Transverse colon (tissue), 4 donors: ENCODE results near the gene TYRO3.

Experiments used
- POLR2AphosphoS5 ChIP-seq, 3 donors: sonication (generic); formaldehyde crosslinking; IDR thresholded peaks; one replicate each; pipeline ENCODE4 v1.6.1; 2016; ENCODE audit warnings: antibody characterized with exemption in 3 of 3
- TF ChIP-seq, protein P1 (sequence below), 5 experiments: fragments of 200-600 bp in 3 of 5; fragments of 450-650 bp in 2 of 5; sonication (generic) in 3 of 5; IDR thresholded peaks; 1 replicate in 2 of 5; 2 replicates in 3 of 5; pipeline ENCODE4 v1.5.1; 2016 to 2017; ENCODE audit warnings: antibody characterized with exemption in 5 of 5, inconsistent platforms in 3 of 5, mild to moderate bottlenecking in 2 of 5, moderate library complexity in 1 of 5

GRCh38 chr15:41610048-41610447 lies 51.0 kb downstream of the TYRO3 start:
- TF ChIP-seq, protein P1, sequence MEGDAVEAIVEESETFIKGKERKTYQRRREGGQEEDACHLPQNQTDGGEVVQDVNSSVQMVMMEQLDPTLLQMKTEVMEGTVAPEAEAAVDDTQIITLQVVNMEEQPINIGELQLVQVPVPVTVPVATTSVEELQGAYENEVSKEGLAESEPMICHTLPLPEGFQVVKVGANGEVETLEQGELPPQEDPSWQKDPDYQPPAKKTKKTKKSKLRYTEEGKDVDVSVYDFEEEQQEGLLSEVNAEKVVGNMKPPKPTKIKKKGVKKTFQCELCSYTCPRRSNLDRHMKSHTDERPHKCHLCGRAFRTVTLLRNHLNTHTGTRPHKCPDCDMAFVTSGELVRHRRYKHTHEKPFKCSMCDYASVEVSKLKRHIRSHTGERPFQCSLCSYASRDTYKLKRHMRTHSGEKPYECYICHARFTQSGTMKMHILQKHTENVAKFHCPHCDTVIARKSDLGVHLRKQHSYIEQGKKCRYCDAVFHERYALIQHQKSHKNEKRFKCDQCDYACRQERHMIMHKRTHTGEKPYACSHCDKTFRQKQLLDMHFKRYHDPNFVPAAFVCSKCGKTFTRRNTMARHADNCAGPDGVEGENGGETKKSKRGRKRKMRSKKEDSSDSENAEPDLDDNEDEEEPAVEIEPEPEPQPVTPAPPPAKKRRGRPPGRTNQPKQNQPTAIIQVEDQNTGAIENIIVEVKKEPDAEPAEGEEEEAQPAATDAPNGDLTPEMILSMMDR (IDR thresholded peaks at IDR 0.05): no peak
- TF ChIP-seq POLR2AphosphoS5 (IDR thresholded peaks at IDR 0.05): no peak
